Liver (tissue), 3 donors: ENCODE results near the gene PSD4.

Source experiments
- ATF3 ChIP-seq: IDR thresholded peaks from 2 replicates; pipeline ENCODE4 v1.6.1; 2016; ENCODE audit warnings: antibody characterized with exemption
- CTCF ChIP-seq: fragments of 150-350 bp; IDR thresholded peaks from 2 replicates; pipeline ENCODE4 v1.5.1; 2017; ENCODE audit warnings: improper control_type of control experiment, low read depth, low read length; ENCODE audit not compliant: missing input control
- GABPA ChIP-seq, 2 donors: IDR thresholded peaks in 1 of 2; conservative IDR thresholded peaks in 1 of 2; 2 replicates each; pipeline ENCODE4 v1.6.1; 2016; ENCODE audit warnings: antibody characterized with exemption in 2 of 2, mild to moderate bottlenecking in 1 of 2, moderate library complexity in 1 of 2
- donor health status: healthy.
- donor health status: healthy.

GRCh38 chr2:113257516-113258264 is 83.9 kb downstream of the PSD4 start:
- TF ChIP-seq CTCF = no peak
- no peak for TF ChIP-seq GABPA (IDR thresholded peaks at IDR 0.05 in 1 of 2, conservative IDR thresholded peaks at IDR 0.05 in 1 of 2)
- no peak for TF ChIP-seq ATF3
